DMS 273 (cell line): Measurements from ENCODE around the gene ADAM22.
A peak's percentile ranks its signal among the peaks of the same experiment; 100 is the strongest.

Experiments used
- DNase-seq: peaks from one replicate; lab custom pipeline; 2025; ENCODE audit not compliant: unreplicated experiment; lab: John Stamatoyannopoulos, UW

ADAM22 gene

GRCh38 chr7:88037050-88037449, 103.0 kb downstream of the ADAM22 start:
- no peak for DNase-seq

- DNase-seq, result no peak
These were observed 106.6 kb downstream of the ADAM22 start for GRCh38 chr7:88040694-88041093.

GRCh38 chr7:88041583-88041982, 107.5 kb downstream of the ADAM22 start:
- DNase-seq, result no peak

GRCh38 chr7:88042157-88042556, 108.1 kb downstream of the ADAM22 start:
- no peak for DNase-seq

GRCh38 chr7:88042803-88043202, 108.8 kb downstream of the ADAM22 start:
- DNase-seq, result no peak

GRCh38 chr7:88044069-88044468, 110.0 kb downstream of the ADAM22 start:
- DNase-seq, result no peak

GRCh38 chr7:88046839-88047573, 113.0 kb downstream of the ADAM22 start:
- peak; percentile 15 for DNase-seq

GRCh38 chr7:88057655-88058054, 123.6 kb downstream of the ADAM22 start:
- DNase-seq, result no peak

GRCh38 chr7:88062238-88062637, 128.2 kb downstream of the ADAM22 start:
- no peak for DNase-seq

- DNase-seq, result no peak
These were observed 135.0 kb downstream of the ADAM22 start for GRCh38 chr7:88069093-88069492.

GRCh38 chr7:88071994-88072714, 138.1 kb downstream of the ADAM22 start:
- DNase-seq, result peak; percentile 17

- no peak for DNase-seq
These were observed 138.6 kb downstream of the ADAM22 start for GRCh38 chr7:88072715-88073055.

GRCh38 chr7:88073626-88074025, 139.6 kb downstream of the ADAM22 start:
- no peak for DNase-seq

GRCh38 chr7:88075216-88075615, 141.2 kb downstream of the ADAM22 start:
- DNase-seq, result peak; percentile 72

GRCh38 chr7:88083883-88084282, 149.8 kb downstream of the ADAM22 start:
- DNase-seq, result no peak

- no peak for DNase-seq
These were observed 155.5 kb downstream of the ADAM22 start for GRCh38 chr7:88089561-88089960.

- DNase-seq, result no peak
These were observed 156.2 kb downstream of the ADAM22 start for GRCh38 chr7:88090240-88090639.

GRCh38 chr7:88090671-88091070, 156.6 kb downstream of the ADAM22 start:
- no peak for DNase-seq

- DNase-seq, result peak; percentile 96
These were observed 158.1 kb downstream of the ADAM22 start for GRCh38 chr7:88091988-88092675.

- DNase-seq, result peak; percentile 96
These were observed 158.6 kb downstream of the ADAM22 start for GRCh38 chr7:88092676-88092999.

GRCh38 chr7:88101769-88102168, 167.7 kb downstream of the ADAM22 start:
- no peak for DNase-seq

GRCh38 chr7:88102675-88103074, 168.6 kb downstream of the ADAM22 start:
- DNase-seq, result peak; percentile 48
